HG02759 (cell line): Measurements from ENCODE around the gene SYCP2L.
A peak's percentile ranks its signal among the peaks of the same experiment; 100 is the strongest.
"Not testable (repeated sequence)": the region's sequence is repeated elsewhere in the genome, so short reads cannot be mapped to it uniquely, and the experiment has no call there.

ENCODE experiments used
- ATAC-seq: cut with Tn5 transposase; IDR thresholded peaks from one replicate; pipeline ENCODE4 v1.9.1; 2021; ENCODE audit warnings: mild to moderate bottlenecking, moderate library complexity; ENCODE audit not compliant: unreplicated experiment

The SYCP2L gene

GRCh38 chr6:10877012-10877411 lies 9.8 kb upstream of the SYCP2L start:
- ATAC-seq: no peak

- ATAC-seq: no peak
Measured at GRCh38 chr6:10877871-10878270, 9.0 kb upstream of the SYCP2L start.

GRCh38 chr6:10880366-10880765 lies 6.5 kb upstream of the SYCP2L start:
- no peak for ATAC-seq

GRCh38 chr6:10882253-10882630 lies 4.6 kb upstream of the SYCP2L start:
- not testable (repeated sequence) for ATAC-seq

GRCh38 chr6:10882657-10883171 lies 4.1 kb upstream of the SYCP2L start:
- ATAC-seq: no peak

- ATAC-seq: no peak
Measured at GRCh38 chr6:10883312-10884244, 3.3 kb upstream of the SYCP2L start.

GRCh38 chr6:10884245-10884972 lies 2.4 kb upstream of the SYCP2L start:
- no peak for ATAC-seq

- not testable (repeated sequence) for ATAC-seq
Measured at GRCh38 chr6:10886365-10886690, 524 bp upstream of the SYCP2L start.

- no peak for ATAC-seq
Measured at GRCh38 chr6:10890151-10890550, 3.3 kb downstream of the SYCP2L start.

GRCh38 chr6:10891960-10892359 lies 5.1 kb downstream of the SYCP2L start:
- no peak for ATAC-seq

- ATAC-seq: no peak
Measured at GRCh38 chr6:10894958-10895357, 8.1 kb downstream of the SYCP2L start.

GRCh38 chr6:10896691-10897090 lies 9.8 kb downstream of the SYCP2L start:
- no peak for ATAC-seq

GRCh38 chr6:10901770-10902169 lies 14.9 kb downstream of the SYCP2L start:
- ATAC-seq: peak; percentile 98

GRCh38 chr6:10904015-10904414 lies 17.2 kb downstream of the SYCP2L start:
- no peak for ATAC-seq

GRCh38 chr6:10908228-10908627 lies 21.4 kb downstream of the SYCP2L start:
- no peak for ATAC-seq

GRCh38 chr6:10919520-10919919 lies 32.7 kb downstream of the SYCP2L start:
- not testable (repeated sequence) for ATAC-seq

GRCh38 chr6:10933126-10933525 lies 46.3 kb downstream of the SYCP2L start:
- ATAC-seq: no peak

- no peak for ATAC-seq
Measured at GRCh38 chr6:10939840-10940239, 53.0 kb downstream of the SYCP2L start.

- ATAC-seq: no peak
Measured at GRCh38 chr6:10945845-10946244, 59.0 kb downstream of the SYCP2L start.

- no peak for ATAC-seq
Measured at GRCh38 chr6:10947966-10948365, 61.1 kb downstream of the SYCP2L start.

- ATAC-seq: no peak
Measured at GRCh38 chr6:10949579-10950490, 63.0 kb downstream of the SYCP2L start.
